ENCODE measurements around the gene CD99L2.

Gene CD99L2

DNA sequence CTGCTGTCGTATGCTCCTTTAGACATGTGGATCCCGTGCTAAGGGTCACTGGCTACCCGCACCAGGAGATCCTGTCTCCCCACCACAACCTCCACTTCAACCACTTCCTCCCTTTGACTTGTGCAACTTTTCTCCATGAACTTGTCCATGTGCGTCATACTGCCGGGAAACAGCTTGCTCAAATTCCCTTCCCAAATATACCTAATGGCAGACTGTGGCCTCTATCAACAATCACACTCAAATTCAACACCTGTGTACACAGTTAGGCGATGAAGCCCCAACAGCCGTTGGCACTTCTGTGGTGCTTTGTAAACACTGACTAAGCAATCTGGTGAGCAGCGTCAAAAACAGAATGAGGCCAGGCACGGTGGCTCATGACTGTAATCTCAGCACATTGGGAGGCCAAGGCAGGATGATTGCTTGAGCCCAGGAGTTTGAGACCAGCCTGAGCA is 49.5 kb downstream of the CD99L2 start:
- H3K4me3 ChIP-seq (ENCODE audit: low read depth, low read length) = no peak overlapping the region
- no peaks in the 10 kb centered on the region for H3K4me1 ChIP-seq (ENCODE audit: control insufficient read depth, insufficient read depth, low read length)
- no peaks in the 10 kb centered on the region for H3K36me3 ChIP-seq (ENCODE audit: control insufficient read depth, insufficient read depth, low read length)
- H3K9me3 ChIP-seq (ENCODE audit: control insufficient read depth, insufficient read depth, low read length) = no peaks in the 10 kb centered on the region
- H3K9ac ChIP-seq (ENCODE audit: low read depth, low read length) = no peak overlapping the region
- no peaks in the 10 kb centered on the region for H3K27me3 ChIP-seq (ENCODE audit: control insufficient read depth, insufficient read depth, low read length)

DNA sequence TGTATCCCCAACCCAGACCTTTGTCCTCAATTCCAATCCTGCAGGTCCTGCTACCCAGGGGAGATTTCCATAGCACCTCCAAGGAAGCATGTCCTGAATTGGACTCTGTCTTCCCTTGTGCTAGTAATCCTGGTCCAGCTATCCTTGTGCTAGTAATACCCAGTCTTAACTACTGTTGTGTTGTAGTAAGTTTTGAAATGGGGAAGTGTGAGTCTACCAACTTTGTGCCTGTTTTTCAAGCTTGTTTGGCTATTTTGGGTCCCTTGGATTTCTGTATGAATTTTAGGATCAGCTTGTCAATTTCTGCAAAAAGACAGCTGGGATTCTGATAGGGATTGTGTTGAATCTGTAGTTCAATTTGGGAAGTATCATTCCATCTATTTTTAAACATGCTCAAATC is 51.4 kb downstream of the CD99L2 start:
- Histone ChIP-seq H3K4me1 (ENCODE audit: control insufficient read depth, insufficient read depth, low read length) (no peaks in the 10 kb centered on the region), H3K9me3 (ENCODE audit: control insufficient read depth, insufficient read depth, low read length) (no peaks in the 10 kb centered on the region), H3K4me3 (ENCODE audit: low read depth, low read length) (no peak overlapping the region), H3K36me3 (ENCODE audit: control insufficient read depth, insufficient read depth, low read length) (no peaks in the 10 kb centered on the region), H3K9ac (ENCODE audit: low read depth, low read length) (no peak overlapping the region), H3K27me3 (ENCODE audit: control insufficient read depth, insufficient read depth, low read length) (no peaks in the 10 kb centered on the region)

DNA sequence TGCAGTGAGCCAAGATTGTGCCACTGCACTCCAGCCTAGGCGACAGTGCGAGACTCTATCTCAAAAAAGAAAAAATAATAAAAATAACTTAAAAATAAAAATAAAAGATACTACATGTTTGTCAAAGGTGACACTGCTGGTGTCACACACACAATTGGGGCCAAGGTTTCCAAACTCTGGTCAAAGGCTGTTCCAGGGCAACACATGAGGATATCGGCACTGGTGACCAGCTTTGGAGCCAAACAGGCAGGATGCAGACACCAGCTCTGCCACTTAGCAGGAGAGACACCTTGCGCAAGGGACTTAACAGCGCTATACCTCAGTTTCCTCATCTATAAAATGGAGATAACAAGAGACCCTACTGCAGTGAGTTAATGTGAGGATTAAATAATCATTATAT is 52.3 kb downstream of the CD99L2 start:
- no peaks in the 10 kb centered on the region for H3K9me3 ChIP-seq (ENCODE audit: control insufficient read depth, insufficient read depth, low read length)

DNA sequence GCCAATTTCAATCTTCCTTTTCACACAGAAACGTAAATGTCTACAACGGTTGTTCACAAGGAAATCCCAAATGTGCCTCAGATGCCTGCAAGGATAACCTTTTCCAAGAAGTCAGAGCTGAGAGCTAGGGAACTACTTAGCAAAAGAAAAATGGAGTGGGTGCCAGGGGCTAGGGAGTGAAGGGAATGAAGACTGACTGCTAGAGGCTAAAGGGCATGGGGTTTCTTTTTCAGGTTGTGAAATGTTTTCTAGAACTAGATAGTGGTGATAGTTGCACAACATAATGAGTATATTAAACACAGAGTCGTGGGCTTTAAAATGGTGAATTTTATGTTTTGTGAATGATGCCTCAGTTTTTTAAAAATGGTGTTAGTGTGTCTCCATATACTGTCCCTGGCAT is 53.4 kb downstream of the CD99L2 start:
- H3K9me3 ChIP-seq (ENCODE audit: control insufficient read depth, insufficient read depth, low read length) = no peaks in the 10 kb centered on the region
- H3K9ac ChIP-seq (ENCODE audit: low read depth, low read length) = no peak overlapping the region
- no peaks in the 10 kb centered on the region for H3K27me3 ChIP-seq (ENCODE audit: control insufficient read depth, insufficient read depth, low read length)
- no peaks in the 10 kb centered on the region for H3K36me3 ChIP-seq (ENCODE audit: control insufficient read depth, insufficient read depth, low read length)
- H3K4me1 ChIP-seq (ENCODE audit: control insufficient read depth, insufficient read depth, low read length) = no peaks in the 10 kb centered on the region
- no peak overlapping the region for H3K4me3 ChIP-seq (ENCODE audit: low read depth, low read length)

More for the DNA sequence above, 52.3 kb downstream of the CD99L2 start:
- no peaks in the 10 kb centered on the region for H3K27me3 ChIP-seq (ENCODE audit: control insufficient read depth, insufficient read depth, low read length)
- H3K9ac ChIP-seq (ENCODE audit: low read depth, low read length) = no peak overlapping the region
- no peaks in the 10 kb centered on the region for H3K4me1 ChIP-seq (ENCODE audit: control insufficient read depth, insufficient read depth, low read length)
- H3K36me3 ChIP-seq (ENCODE audit: control insufficient read depth, insufficient read depth, low read length) = no peaks in the 10 kb centered on the region
- no peak overlapping the region for H3K4me3 ChIP-seq (ENCODE audit: low read depth, low read length)

DNA sequence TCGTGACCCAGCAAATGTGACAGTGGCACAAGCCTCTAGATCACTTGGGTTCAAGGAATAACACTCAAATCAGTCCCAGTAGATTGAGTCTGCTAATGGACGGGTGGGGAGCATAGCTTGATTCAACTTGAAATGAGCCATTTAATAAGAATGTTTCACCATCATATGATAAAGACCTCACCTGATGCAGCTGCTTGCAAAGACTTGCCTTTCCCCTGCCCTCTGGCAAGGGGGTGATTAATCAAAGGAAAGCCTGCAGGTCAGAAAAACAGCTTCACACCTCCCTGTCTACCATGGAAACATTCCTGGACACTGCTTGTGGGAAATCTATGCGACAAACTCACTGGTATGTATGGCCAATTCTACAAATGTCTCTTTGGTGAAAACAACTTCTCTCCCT is 54.5 kb downstream of the CD99L2 start:
- H3K4me3 ChIP-seq (ENCODE audit: low read depth, low read length) = no peak overlapping the region
- no peak overlapping the region for H3K9ac ChIP-seq (ENCODE audit: low read depth, low read length)
- no peaks in the 10 kb centered on the region for H3K9me3 ChIP-seq (ENCODE audit: control insufficient read depth, insufficient read depth, low read length)
- H3K4me1 ChIP-seq (ENCODE audit: control insufficient read depth, insufficient read depth, low read length) = no peaks in the 10 kb centered on the region
- H3K36me3 ChIP-seq (ENCODE audit: control insufficient read depth, insufficient read depth, low read length) = no peaks in the 10 kb centered on the region
- no peaks in the 10 kb centered on the region for H3K27me3 ChIP-seq (ENCODE audit: control insufficient read depth, insufficient read depth, low read length)

DNA sequence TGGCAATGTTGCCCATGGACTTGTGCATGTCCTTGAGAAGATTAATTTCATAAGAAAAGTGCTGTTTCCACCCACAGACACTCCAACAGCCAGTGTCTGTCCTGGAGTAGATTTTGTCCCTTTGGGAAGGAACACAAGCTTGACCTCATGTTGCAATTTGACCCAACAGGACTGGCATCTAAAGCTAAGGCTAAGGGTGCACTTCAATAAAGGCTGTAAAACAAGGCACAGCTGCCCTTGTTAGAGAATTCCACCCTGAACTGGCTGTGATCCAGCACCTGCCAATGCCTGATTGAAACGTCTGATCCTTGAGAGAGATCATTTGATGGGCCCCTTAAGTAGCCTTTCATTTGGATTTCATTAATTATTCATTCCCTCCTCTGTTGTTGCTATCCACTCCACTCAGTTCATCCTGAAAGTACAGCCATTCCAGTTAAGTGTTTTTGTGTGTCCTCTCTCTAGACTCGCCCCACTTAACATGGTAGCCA is 56.2 kb downstream of the CD99L2 start:
- no peaks in the 10 kb centered on the region for H3K36me3 ChIP-seq (ENCODE audit: control insufficient read depth, insufficient read depth, low read length)
- H3K4me3 ChIP-seq (ENCODE audit: low read depth, low read length) = no peak overlapping the region
- no peaks in the 10 kb centered on the region for H3K4me1 ChIP-seq (ENCODE audit: control insufficient read depth, insufficient read depth, low read length)
- H3K27me3 ChIP-seq (ENCODE audit: control insufficient read depth, insufficient read depth, low read length) = no peaks in the 10 kb centered on the region
- H3K9ac ChIP-seq (ENCODE audit: low read depth, low read length) = no peak overlapping the region
- no peaks in the 10 kb centered on the region for H3K9me3 ChIP-seq (ENCODE audit: control insufficient read depth, insufficient read depth, low read length)

DNA sequence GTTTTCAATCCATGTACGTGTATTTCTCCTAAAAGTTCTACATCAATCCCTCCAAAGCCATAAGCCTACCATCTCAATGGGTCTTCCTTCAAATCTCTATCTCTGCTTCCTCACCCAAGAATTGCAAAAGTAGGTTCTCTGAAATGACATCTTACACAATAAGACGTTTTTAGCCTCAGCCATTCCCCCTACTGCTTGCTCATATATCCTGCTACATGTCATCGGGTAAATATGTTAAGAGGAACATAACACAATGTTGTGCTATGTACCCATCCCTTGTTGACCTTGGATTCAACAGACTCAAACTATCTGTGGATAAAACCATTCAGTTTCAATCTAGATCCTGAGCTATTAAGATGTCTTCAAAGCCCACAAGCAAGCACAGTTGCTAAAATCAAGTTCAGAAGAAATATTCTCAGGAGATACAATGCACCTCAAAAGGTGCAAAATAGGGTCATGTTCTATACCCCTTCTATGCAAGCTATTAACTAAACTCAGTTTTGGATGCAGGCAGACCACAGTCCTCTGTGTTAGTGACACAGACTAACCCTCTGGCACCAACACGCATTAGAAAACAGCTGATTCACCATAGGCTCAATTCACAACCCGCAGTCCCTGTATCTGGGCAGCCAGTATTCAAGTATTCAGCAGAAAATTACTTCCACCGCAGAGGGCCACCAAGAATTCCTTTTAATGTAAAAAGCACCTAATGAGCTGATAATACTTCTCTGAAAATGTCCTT is 56.8 kb downstream of the CD99L2 start:
- H3K4me1 ChIP-seq (ENCODE audit: control insufficient read depth, insufficient read depth, low read length) = no peaks in the 10 kb centered on the region

DNA sequence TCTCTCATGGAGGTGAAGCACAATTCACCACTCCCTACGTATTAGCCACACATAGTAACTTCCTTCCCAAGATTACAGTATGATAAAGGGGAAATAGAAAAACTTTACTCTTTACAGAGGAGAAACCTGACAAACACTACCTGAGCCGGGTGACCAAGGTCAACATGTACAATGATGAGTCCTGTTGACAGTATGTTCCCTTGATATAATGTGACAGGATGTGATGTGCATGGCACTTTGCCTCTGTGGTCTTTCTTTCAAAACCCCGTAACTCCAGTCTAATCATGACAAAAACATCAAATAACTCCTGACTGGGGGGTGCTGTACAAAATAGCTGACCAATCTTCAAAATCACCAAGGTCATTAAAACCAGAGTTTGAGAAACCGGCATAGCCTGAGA is 60.6 kb downstream of the CD99L2 start:
- no peak overlapping the region for H3K4me3 ChIP-seq (ENCODE audit: low read depth, low read length)
- H3K27me3 ChIP-seq (ENCODE audit: control insufficient read depth, insufficient read depth, low read length) = no peaks in the 10 kb centered on the region
- no peaks in the 10 kb centered on the region for H3K36me3 ChIP-seq (ENCODE audit: control insufficient read depth, insufficient read depth, low read length)
- no peaks in the 10 kb centered on the region for H3K4me1 ChIP-seq (ENCODE audit: control insufficient read depth, insufficient read depth, low read length)
- no peak overlapping the region for H3K9ac ChIP-seq (ENCODE audit: low read depth, low read length)
- H3K9me3 ChIP-seq (ENCODE audit: control insufficient read depth, insufficient read depth, low read length) = no peaks in the 10 kb centered on the region

More for the DNA sequence above, 56.8 kb downstream of the CD99L2 start:
- Histone ChIP-seq H3K27me3 (ENCODE audit: control insufficient read depth, insufficient read depth, low read length) (no peaks in the 10 kb centered on the region), H3K36me3 (ENCODE audit: control insufficient read depth, insufficient read depth, low read length) (no peaks in the 10 kb centered on the region), H3K4me3 (ENCODE audit: low read depth, low read length) (no peak overlapping the region), H3K9me3 (ENCODE audit: control insufficient read depth, insufficient read depth, low read length) (no peaks in the 10 kb centered on the region), H3K9ac (ENCODE audit: low read depth, low read length) (no peak overlapping the region)

DNA sequence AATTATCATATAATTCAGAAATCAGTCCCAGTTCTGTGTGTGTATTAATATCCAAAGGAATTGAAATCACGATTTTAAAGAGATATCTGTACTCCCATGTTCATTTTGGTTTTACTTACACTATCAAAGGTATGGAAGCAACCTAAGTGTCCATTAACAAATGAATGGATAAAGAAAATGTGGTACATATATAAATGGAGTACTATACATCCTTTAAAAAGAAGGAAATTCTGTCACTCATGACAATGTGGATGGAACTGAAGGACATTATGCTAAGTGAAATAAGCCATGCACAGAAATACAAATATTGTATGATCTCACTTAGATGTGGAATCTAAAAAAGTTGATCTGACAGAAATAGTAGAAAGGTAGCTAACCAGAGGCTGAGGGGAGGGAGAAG is 63.8 kb downstream of the CD99L2 start:
- H3K27me3 ChIP-seq (ENCODE audit: control insufficient read depth, insufficient read depth, low read length) = no peaks in the 10 kb centered on the region
- no peak overlapping the region for H3K9ac ChIP-seq (ENCODE audit: low read depth, low read length)
- H3K4me1 ChIP-seq (ENCODE audit: control insufficient read depth, insufficient read depth, low read length) = no peaks in the 10 kb centered on the region
- no peaks in the 10 kb centered on the region for H3K9me3 ChIP-seq (ENCODE audit: control insufficient read depth, insufficient read depth, low read length)
- no peaks in the 10 kb centered on the region for H3K36me3 ChIP-seq (ENCODE audit: control insufficient read depth, insufficient read depth, low read length)
- no peak overlapping the region for H3K4me3 ChIP-seq (ENCODE audit: low read depth, low read length)

DNA sequence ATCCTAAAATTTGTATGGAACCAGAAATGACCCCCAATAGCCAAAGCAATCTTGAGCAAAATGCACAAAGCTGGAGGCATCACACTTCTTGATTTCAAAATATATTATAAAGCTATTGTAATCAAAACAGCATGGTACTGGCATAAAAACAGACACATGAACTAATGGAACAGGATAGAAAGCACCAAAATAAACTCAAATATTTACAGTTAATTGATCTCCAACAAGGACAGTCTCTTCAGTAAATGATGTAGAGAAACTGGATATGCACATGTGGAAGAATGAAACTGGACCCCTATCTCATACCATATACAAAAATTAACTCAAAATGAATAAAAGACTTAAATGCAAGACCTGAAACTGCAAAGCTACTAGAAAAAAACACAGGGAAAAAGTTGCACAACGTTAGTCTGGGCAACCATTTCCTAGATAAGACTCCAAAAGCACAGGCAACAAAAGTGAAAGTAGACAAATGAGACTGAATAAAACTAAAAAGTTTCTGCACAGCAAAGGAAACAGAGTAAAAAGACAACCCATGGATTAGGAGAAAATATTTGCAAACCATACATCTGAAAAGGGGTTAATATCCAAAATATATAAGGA is 64.9 kb downstream of the CD99L2 start:
- Histone ChIP-seq H3K9me3 (ENCODE audit: control insufficient read depth, insufficient read depth, low read length) (no peaks in the 10 kb centered on the region), H3K4me3 (ENCODE audit: low read depth, low read length) (no peak overlapping the region), H3K27me3 (ENCODE audit: control insufficient read depth, insufficient read depth, low read length) (no peaks in the 10 kb centered on the region), H3K9ac (ENCODE audit: low read depth, low read length) (no peak overlapping the region), H3K4me1 (ENCODE audit: control insufficient read depth, insufficient read depth, low read length) (no peaks in the 10 kb centered on the region), H3K36me3 (ENCODE audit: control insufficient read depth, insufficient read depth, low read length) (no peaks in the 10 kb centered on the region)

DNA sequence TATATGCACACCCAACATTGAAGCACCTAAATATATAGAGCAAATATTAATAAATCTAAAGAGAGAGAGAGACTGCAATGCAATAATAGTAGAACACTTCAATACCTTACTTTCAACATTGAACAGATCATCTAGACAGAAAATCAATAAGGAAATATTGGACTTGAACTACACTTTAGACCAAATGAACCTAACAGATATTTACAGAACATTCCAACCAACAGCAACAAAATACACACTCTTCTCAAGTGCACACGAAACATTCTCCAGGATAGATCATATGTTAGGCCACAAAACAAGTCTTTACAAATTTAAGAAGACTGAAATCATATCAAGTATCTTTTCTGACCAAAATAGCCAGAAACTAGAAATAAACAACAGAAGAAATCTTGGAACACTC is 66.6 kb downstream of the CD99L2 start:
- Histone ChIP-seq H3K9me3 (ENCODE audit: control insufficient read depth, insufficient read depth, low read length) (no peaks in the 10 kb centered on the region), H3K4me3 (ENCODE audit: low read depth, low read length) (no peak overlapping the region), H3K4me1 (ENCODE audit: control insufficient read depth, insufficient read depth, low read length) (no peaks in the 10 kb centered on the region), H3K9ac (ENCODE audit: low read depth, low read length) (no peak overlapping the region), H3K27me3 (ENCODE audit: control insufficient read depth, insufficient read depth, low read length) (no peaks in the 10 kb centered on the region), H3K36me3 (ENCODE audit: control insufficient read depth, insufficient read depth, low read length) (no peaks in the 10 kb centered on the region)

DNA sequence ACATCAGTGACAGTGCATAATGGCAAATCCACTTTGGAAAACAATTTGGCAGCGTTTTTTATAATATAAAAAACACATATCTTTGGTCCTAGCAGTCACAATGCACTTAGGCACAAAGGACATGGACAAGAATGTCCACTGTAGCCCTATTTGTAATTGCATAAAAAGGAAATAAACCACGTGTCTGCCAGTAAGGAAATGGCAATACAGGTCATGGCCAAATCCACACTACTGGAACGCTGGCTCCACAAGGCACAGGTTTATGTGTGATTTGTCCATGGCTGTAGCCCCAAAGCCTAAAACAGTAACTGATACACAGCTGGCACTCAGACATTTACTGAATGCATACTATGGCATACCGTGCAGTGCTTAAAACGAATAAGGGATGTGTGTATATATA is 69.7 kb downstream of the CD99L2 start:
- Histone ChIP-seq H3K36me3 (ENCODE audit: control insufficient read depth, insufficient read depth, low read length) (no peaks in the 10 kb centered on the region), H3K9me3 (ENCODE audit: control insufficient read depth, insufficient read depth, low read length) (no peaks in the 10 kb centered on the region), H3K27me3 (ENCODE audit: control insufficient read depth, insufficient read depth, low read length) (no peaks in the 10 kb centered on the region), H3K9ac (ENCODE audit: low read depth, low read length) (no peak overlapping the region), H3K4me1 (ENCODE audit: control insufficient read depth, insufficient read depth, low read length) (no peaks in the 10 kb centered on the region), H3K4me3 (ENCODE audit: low read depth, low read length) (no peak overlapping the region)
